Activated CD4-positive, alpha-beta memory T cell treated with anti-CD3 and anti-CD28 coated beads, Interleukin-2, amount 10 ng/mL, durations not matched to agents 7 days and 5 days (primary cell): ENCODE measurements around the gene KCNQ5. TPM values are rescaled to one million over a fixed set of nuclear protein-coding genes. Genes with fewer than 3 reads are reported as not detected.
"Not testable (repeated sequence)": the region's sequence is repeated elsewhere in the genome, so short reads cannot be mapped to it uniquely, and the experiment has no call there.

ENCODE experiments used
- CTCF ChIA-PET: fragments of 350-600 bp; sonication (Branson Sonifier 250); formaldehyde crosslinking; loops from one replicate; lab custom pipeline; 2021; ENCODE audit warnings: antibody characterized with exemption, inconsistent platforms; lab: Charles Lee
- POLR2A ChIA-PET: fragments of 350-600 bp; sonication (Branson Sonifier 250); formaldehyde crosslinking; loops from one replicate; lab custom pipeline; 2021; ENCODE audit warnings: antibody characterized with exemption; lab: Charles Lee
- DNase-seq: peaks from one replicate; pipeline ENCODE4 v3.0.0-alpha.2; 2020
- H3K27ac Mint-ChIP-seq: one replicate; pipeline ENCODE4 v1.8.0; 2021; ENCODE audit warnings: mild to moderate bottlenecking, mixed read lengths
- H3K27me3 Mint-ChIP-seq: one replicate; pipeline ENCODE4 v1.8.0; 2021; ENCODE audit warnings: mixed read lengths
- H3K36me3 Mint-ChIP-seq: one replicate; pipeline ENCODE4 v1.8.0; 2021; ENCODE audit warnings: low read depth, mixed read lengths
- H3K4me1 Mint-ChIP-seq: one replicate; pipeline ENCODE4 v1.8.0; 2021; ENCODE audit warnings: mixed read lengths
- H3K4me3 Mint-ChIP-seq: one replicate; pipeline ENCODE4 v1.8.0; 2021; ENCODE audit warnings: mild to moderate bottlenecking, mixed read lengths
- H3K9me3 Mint-ChIP-seq: one replicate; pipeline ENCODE4 v1.8.0; 2021; ENCODE audit warnings: mixed read lengths
- total RNA-seq, 2 experiments: library from RNA; stranded (reverse); gene quantifications; one replicate each; pipeline ENCODE4 v1.2.3, GENCODE V29; 2021

The KCNQ5 gene
- 1 to 10 TPM; 4.3 to 4.7 TPM for total RNA-seq

DNA sequence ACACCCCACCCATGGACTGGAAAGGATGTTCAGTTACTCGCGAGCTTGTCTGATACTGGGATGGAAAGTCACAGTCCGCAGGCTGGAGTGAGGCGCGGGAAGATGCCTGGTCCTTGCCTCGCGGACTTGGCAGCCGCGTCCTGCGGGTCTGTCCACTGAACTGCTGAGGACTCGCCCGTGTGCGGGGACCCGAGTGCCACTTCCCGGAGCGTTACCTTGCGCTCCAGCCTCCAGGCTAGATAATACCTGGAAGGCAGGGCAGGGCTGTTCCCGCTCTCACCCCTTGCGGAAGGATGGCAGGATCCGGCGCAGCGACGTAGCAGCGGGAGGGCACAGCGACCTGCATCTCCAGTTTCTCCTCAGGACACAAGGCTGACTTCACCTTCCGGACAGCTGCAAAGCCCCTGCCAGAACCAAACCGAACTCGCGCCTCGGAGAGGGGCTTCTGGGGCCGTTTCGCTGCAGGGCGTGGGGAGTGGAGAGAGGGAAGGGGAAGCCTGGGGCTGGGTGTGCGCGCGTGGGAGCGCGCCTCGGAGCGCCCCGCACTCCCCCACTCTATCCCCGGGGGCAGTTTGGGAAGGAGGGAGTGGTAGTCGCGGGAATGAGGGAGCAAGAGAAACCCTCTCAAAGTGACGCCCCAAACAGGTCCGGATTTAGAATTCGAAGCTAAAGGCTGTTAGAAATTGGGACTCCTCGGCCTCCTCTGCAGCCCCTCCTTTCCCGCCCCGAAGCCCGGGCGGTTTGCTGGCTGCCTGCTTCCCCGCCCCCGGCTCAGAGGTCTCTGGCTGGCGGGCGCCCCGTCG, at the start of gene KCNQ5:
KCNQ5 (plus strand) TSS at position 774 of the 803 bp plus-strand sequence.
- POLR2A ChIA-PET, result interaction anchor here (1.1 to 1.3 kb wide), 3 partner anchors 9 to 1032 kb away, joined by 3 read pairs; partner anchors contain the start of gene SLC17A5
- Mint-ChIP-seq H3K4me3 (peak within 1 kb of the TSS; percentile 84), H3K27me3 (peaks cover 12% of the 10 kb centered on the region), H3K9me3 (no peaks in the 10 kb centered on the region), H3K4me1 (peaks cover 54% of the 10 kb centered on the region), H3K36me3 (peaks cover under 1% of the 10 kb centered on the region), H3K27ac (peak within 1 kb of the TSS; percentile 78)
- CTCF ChIA-PET, result interaction anchor here (1.0 to 1.8 kb wide), 3 partner anchors 8 to 555 kb away, joined by 3 to 5 read pairs (median 4); no protein-coding TSS in a partner anchor
- DNase-seq, result peak; percentile 30

DNA sequence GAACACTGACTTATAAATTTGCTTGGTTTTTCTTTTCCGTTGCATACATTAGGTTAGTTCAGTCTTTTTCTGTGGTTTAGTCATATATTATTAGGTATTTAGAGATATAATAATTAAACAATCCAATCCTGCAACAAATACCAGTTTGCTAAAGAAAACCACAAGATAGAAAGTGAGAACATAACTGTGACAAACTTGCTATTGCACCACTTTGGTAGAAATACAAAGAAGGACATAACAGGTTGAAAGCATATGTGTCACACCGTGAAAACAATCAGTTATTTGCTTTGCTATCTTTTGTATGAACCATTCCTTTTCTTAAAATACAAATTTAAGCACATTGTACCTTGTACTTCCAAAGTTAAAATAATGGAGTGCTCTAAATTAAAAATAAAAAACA, 42.0 kb upstream of the KCNQ5 start:
- CTCF ChIA-PET, result interaction anchor here (1.4 kb wide), 1 partner anchor 168 kb away, joined by 8 read pairs; no protein-coding TSS in a partner anchor
- Mint-ChIP-seq H3K4me3 (no peak overlapping the region), H3K27me3 (peaks cover 5% of the 10 kb centered on the region), H3K36me3 (no peaks in the 10 kb centered on the region), H3K27ac (no peak overlapping the region), H3K4me1 (no peaks in the 10 kb centered on the region), H3K9me3 (no peaks in the 10 kb centered on the region)
- POLR2A ChIA-PET, result no interaction called here
- no peak for DNase-seq

DNA sequence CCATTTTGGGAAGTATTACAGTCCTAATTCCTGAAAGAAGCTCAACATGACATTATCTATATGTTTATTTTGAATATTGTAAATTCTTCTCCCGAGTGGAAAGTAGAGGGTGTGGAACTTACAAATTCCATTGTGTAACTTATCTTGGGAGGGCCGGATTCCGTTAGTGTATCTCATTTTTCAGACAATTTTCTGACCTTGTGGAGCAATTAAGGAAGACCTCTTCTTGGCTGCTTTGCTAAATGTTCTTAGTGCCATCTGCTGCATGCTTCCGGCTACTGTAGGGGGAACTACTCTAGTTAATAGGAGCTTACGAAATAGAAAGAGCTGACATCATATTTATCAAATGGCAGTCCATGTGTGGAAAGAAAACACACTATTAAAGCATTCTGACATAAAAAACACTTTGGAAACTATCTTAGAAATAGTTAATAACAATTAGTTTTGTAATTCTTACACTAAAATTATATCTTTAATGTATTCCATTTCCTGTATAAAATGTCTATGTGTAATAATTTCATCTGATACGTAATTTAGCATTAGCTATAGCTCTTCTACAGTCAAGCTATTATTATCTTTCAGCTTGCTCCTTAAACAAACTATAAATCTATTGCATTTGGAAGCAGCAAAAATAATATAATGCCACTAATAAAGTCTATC, 41.5 kb upstream of the KCNQ5 start:
- Mint-ChIP-seq H3K27me3 (peaks cover 5% of the 10 kb centered on the region), H3K9me3 (no peaks in the 10 kb centered on the region), H3K4me1 (no peaks in the 10 kb centered on the region), H3K36me3 (no peaks in the 10 kb centered on the region), H3K27ac (no peak overlapping the region), H3K4me3 (no peak overlapping the region)
- CTCF ChIA-PET, result interaction anchor here (1.4 kb wide), 1 partner anchor 168 kb away, joined by 8 read pairs; no protein-coding TSS in a partner anchor
- POLR2A ChIA-PET, result no interaction called here
- no peak for DNase-seq

DNA sequence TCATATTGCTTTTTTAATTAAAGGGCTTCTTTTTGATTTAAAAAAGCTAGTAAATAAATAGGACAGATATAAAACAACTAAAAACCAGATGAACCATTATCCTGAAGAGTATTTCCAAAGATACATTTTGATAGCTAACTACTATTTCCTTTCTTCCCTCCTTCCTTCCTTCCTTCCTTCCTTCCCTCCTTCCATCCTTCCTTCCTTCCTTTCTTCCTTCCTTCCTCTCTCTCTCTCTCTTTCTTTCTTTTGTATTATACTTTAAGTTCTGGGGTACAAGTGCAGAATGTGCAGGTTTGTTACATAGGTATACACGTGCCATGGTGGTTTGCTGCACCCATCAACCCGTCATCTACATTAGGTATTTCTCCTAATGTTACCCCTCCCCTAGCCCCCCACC, 40.9 kb upstream of the KCNQ5 start:
- H3K9me3 Mint-ChIP-seq, H3K27ac Mint-ChIP-seq, H3K4me1 Mint-ChIP-seq, H3K4me3 Mint-ChIP-seq, H3K36me3 Mint-ChIP-seq, H3K27me3 Mint-ChIP-seq, DNase-seq, POLR2A ChIA-PET: not testable (repeated sequence)
- CTCF ChIA-PET, result interaction anchor here (1.4 kb wide), 1 partner anchor 169 kb away, joined by 8 read pairs; no protein-coding TSS in a partner anchor

DNA sequence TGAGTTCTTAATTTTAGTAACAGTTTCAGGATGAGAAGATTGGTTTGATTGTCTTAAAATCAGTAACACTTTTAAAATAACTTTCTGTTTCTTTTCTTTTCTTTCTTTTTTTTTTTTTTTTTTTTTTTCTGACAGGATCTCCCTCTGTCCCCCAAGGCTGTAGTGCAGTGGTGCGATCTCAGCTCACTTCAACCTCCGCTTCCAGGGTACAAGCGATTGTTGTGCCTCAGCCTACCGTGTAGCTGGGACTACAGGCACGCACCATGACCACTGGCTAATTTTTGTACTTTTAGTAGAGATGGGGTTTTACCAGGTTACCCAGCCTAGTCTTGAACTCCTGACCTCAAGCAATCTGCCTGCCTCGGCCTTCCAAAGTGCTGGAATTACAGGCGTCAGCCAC, 33.7 kb upstream of the KCNQ5 start:
- H3K27me3 Mint-ChIP-seq, result peaks cover 2% of the 10 kb centered on the region
- H3K4me1 Mint-ChIP-seq, result peaks cover 9% of the 10 kb centered on the region
- no peak overlapping the region for H3K27ac Mint-ChIP-seq
- no peak for DNase-seq
- H3K36me3 Mint-ChIP-seq, result no peaks in the 10 kb centered on the region
- CTCF ChIA-PET, result interaction anchor here (0.6 to 2.5 kb wide), 6 partner anchors 28 to 478 kb away, joined by 3 to 14 read pairs (median 4); no protein-coding TSS in a partner anchor
- H3K9me3 Mint-ChIP-seq, result no peaks in the 10 kb centered on the region
- POLR2A ChIA-PET, result no interaction called here
- no peak overlapping the region for H3K4me3 Mint-ChIP-seq

DNA sequence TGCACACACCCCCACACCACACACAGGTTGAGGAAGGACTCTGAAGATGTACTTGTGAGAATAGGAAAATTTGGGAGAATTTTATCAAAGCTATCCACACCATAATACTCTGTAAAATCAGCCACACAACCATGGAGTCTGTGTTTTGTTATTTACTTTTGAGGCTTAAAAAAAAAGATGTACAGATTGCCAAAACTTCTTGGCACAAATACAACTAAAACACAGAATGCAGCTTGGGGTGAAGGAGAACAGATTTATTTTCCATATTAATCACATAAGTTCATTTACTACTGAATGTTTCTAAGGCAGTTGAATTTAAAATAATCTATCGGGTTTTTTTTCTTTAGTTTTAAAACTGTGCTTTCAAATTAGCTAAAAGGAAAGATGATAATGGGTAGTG, 32.8 kb upstream of the KCNQ5 start:
- Mint-ChIP-seq H3K27me3 (peaks cover 7% of the 10 kb centered on the region), H3K27ac (no peak overlapping the region), H3K9me3 (no peaks in the 10 kb centered on the region), H3K4me1 (peaks cover 9% of the 10 kb centered on the region), H3K4me3 (no peak overlapping the region), H3K36me3 (no peaks in the 10 kb centered on the region)
- DNase-seq, result no peak
- CTCF ChIA-PET, result interaction anchor here (1.0 to 2.5 kb wide), 2 partner anchors 27 to 31 kb away, joined by 4 to 14 read pairs; no protein-coding TSS in a partner anchor
- POLR2A ChIA-PET, result no interaction called here

DNA sequence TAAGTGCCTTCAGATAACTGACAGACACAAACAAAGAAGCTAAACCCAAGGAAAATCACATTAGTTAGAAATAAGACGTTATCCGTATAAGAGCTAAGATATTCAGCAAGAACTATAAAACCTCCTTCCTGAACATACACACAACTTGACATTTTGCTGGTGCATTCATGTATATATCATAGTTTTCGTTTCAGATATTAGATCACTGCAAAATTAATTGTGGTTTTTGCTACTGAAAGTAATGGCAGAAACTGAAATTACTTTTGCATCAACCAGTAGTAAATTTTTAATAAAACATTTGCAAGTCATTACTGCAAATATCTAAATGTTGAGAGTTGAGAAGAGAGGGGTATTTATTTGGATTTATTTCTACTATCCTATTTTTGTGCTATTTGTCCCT, 26.1 kb upstream of the KCNQ5 start:
- Mint-ChIP-seq H3K36me3 (no peaks in the 10 kb centered on the region), H3K9me3 (no peaks in the 10 kb centered on the region), H3K27ac (no peak overlapping the region), H3K4me3 (no peak overlapping the region), H3K27me3 (peaks cover 14% of the 10 kb centered on the region), H3K4me1 (no peaks in the 10 kb centered on the region)
- no peak for DNase-seq
- ChIA-PET POLR2A (no interaction called here), CTCF (no interaction called here)

DNA sequence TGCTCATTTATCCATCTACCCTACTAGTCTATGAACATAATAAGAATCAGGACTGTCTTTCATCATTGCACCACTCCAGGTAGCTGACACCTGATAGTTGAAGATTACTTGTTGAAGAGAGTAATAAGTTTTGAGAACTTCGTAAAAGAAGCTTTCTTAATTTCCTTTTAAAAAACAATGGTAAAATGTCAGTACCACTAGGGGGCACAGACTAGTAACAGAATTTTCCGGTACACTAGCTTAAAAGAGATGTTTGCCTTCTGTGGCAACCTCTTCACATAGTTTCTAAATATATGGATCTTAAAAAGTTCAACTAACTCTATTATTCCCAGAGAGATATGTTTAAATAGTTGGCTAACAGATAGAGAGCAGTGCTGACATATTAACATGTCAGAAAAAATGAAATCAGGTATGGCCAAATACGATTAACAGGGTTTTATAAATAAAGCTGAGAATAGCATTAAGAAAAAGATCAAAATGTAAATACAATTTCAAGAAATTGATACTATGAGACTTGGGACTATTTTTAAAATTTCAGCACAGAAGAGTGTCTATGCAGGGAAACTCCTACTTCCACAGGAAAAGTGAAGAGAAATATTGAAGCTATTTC, 5.4 kb upstream of the KCNQ5 start:
- H3K27ac Mint-ChIP-seq, result no peak overlapping the region
- POLR2A ChIA-PET, result interaction anchor here (1.4 kb wide), 1 partner anchor 513 kb away, joined by 3 read pairs; no protein-coding TSS in a partner anchor
- H3K4me1 Mint-ChIP-seq, result peaks cover 32% of the 10 kb centered on the region

DNA sequence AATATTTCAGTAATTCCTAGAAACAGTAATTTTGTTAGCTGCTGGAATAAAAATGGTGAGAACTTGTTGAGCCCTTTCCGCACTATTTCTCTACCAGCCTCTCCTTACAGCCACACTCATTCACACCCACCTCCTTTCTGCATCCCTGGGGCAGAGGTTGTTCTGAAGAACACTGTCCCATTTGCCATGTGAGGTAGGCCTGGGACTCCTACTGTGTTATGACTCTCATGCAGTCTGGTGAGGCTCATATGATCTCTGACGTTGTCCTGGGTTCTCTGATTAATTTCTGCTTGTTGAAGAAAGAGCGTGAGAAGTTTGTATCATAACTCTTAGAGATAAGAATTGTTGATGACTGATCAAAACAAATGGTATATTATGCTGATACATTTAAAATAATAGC, 4.1 kb upstream of the KCNQ5 start:
- Mint-ChIP-seq H3K36me3 (no peaks in the 10 kb centered on the region), H3K9me3 (no peaks in the 10 kb centered on the region), H3K27ac (no peak overlapping the region), H3K4me3 (no peak overlapping the region), H3K4me1 (peaks cover 33% of the 10 kb centered on the region), H3K27me3 (peaks cover 21% of the 10 kb centered on the region)
- ChIA-PET CTCF (interaction anchor here (1.7 to 5.3 kb wide), 4 partner anchors 10 to 513 kb away, joined by 9 to 120 read pairs (median 12); no protein-coding TSS in a partner anchor), POLR2A (no interaction called here)
- no peak for DNase-seq

More for the DNA sequence above, 5.4 kb upstream of the KCNQ5 start:
- DNase-seq, result no peak
- no peaks in the 10 kb centered on the region for H3K36me3 Mint-ChIP-seq
- H3K9me3 Mint-ChIP-seq, result no peaks in the 10 kb centered on the region
- no peak overlapping the region for H3K4me3 Mint-ChIP-seq
- CTCF ChIA-PET, result interaction anchor here (0.8 to 5.3 kb wide), 21 partner anchors 9 to 710 kb away, joined by 3 to 120 read pairs (median 4); no protein-coding TSS in a partner anchor
- peaks cover 21% of the 10 kb centered on the region for H3K27me3 Mint-ChIP-seq

DNA sequence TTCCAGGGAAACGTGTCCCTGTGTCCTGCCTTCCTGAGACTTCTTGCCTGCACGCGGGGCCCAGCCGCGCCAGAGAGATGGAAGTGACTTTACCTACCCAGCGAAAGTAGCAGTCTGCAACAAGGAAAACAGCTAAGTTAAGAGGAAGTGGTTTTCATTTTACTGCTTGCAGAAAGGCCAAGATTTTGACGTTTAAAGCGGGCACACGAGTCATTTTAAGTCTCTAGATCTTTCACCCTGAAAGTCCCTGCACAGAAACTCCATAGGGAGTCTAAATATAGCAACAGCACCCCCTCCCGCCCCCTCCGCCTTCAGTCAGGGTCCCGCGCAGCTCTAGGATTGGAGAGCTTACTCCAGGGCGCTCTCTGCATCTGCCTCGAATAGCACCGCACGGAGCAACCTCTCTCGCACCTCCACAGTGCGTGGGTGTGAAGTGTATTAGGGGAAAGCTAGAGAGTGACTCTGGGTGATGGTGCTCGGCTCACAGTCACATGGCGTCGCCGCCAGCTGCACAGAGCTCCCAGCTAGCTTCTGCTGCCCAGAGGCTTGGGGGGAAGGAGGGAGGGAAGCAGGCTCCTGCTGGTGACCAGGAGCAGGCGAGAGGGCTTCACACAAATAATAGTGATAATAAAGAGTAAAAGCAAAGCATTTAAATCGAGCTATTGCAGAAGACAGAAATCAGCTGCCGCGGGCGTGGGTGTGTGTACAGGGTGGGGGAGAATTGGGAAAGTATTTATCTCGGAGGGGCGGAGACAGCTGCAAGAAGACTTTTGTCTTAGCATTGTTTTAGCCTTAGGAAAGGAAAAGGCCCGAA, 1.8 kb upstream of the KCNQ5 start:
- POLR2A ChIA-PET, result interaction anchor here (1.2 to 1.3 kb wide), 2 partner anchors 10 to 14 kb away, joined by 3 read pairs; no protein-coding TSS in a partner anchor

DNA sequence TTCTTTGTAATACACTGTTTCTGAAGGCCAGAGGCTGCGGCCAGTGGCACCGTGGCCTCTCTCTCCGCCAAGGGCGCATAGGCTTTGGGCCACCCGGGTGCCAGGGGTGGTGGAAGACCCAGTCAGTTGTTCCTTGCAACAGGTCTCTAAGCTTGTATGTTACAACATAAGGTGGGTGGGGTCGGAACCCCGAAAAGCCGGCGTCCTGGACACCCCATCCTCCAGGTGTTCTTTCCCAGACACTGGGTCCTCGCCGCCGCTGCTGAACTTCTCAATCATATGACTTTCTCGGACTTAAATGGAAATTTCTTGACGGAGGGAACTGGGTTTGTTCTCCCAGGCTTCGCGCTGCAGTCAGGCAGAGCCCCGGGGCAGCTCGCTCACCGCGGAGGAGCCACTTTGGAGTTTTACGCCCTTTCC, 983 bp upstream of the KCNQ5 start:
- CTCF ChIA-PET, result interaction anchor here (0.9 to 1.8 kb wide), 6 partner anchors 9 to 556 kb away, joined by 3 to 5 read pairs (median 4); no protein-coding TSS in a partner anchor
- POLR2A ChIA-PET, result interaction anchor here (1.2 to 1.3 kb wide), 2 partner anchors 10 to 13 kb away, joined by 3 read pairs; no protein-coding TSS in a partner anchor
- H3K4me3 Mint-ChIP-seq, result peak overlapping the region; percentile 76
- peak overlapping the region; percentile 16 for H3K27ac Mint-ChIP-seq
- H3K36me3 Mint-ChIP-seq, result no peaks in the 10 kb centered on the region
- peaks cover 51% of the 10 kb centered on the region for H3K4me1 Mint-ChIP-seq
- DNase-seq, result peak; percentile 17
- peaks cover 12% of the 10 kb centered on the region for H3K27me3 Mint-ChIP-seq
- no peaks in the 10 kb centered on the region for H3K9me3 Mint-ChIP-seq

More for the DNA sequence above, 1.8 kb upstream of the KCNQ5 start:
- Mint-ChIP-seq H3K4me1 (peaks cover 44% of the 10 kb centered on the region), H3K27me3 (peaks cover 19% of the 10 kb centered on the region), H3K4me3 (peak overlapping the region; percentile 76), H3K36me3 (no peaks in the 10 kb centered on the region), H3K27ac (peak overlapping the region; percentile 85), H3K9me3 (no peaks in the 10 kb centered on the region)
- DNase-seq, result peak; percentile 63
- CTCF ChIA-PET, result interaction anchor here (0.6 to 1.8 kb wide), 9 partner anchors 10 to 707 kb away, joined by 3 to 5 read pairs (median 4); no protein-coding TSS in a partner anchor
